Cardiac fibroblast (primary cell): ENCODE measurements around the gene MOV10L1.
A peak's percentile ranks its signal among the peaks of the same experiment; 100 is the strongest.

ENCODE experiments used
- DNase-seq, 2 donors: peaks; one replicate each; pipeline versions ENCODE4 v3.0.0 to v3.0.0-alpha.2; 2010; ENCODE audit warnings: low read depth in 2 of 2
- H3K4me3 ChIP-seq, 2 donors: replicated peaks in 1 of 2; 1 replicate in 1 of 2; 2 replicates in 1 of 2; pipeline ENCODE4 v1.5.1; 2011; ENCODE audit warnings: low read depth in 2 of 2, low read length in 2 of 2, mild to moderate bottlenecking in 2 of 2, moderate library complexity in 1 of 2
- TF ChIP-seq, protein P1 (sequence below): IDR thresholded peaks from one replicate; pipeline ENCODE4 v1.5.1; 2011; ENCODE audit warnings: low read depth, mild to moderate bottlenecking, low read length, inconsistent platforms

The MOV10L1 gene

DNA sequence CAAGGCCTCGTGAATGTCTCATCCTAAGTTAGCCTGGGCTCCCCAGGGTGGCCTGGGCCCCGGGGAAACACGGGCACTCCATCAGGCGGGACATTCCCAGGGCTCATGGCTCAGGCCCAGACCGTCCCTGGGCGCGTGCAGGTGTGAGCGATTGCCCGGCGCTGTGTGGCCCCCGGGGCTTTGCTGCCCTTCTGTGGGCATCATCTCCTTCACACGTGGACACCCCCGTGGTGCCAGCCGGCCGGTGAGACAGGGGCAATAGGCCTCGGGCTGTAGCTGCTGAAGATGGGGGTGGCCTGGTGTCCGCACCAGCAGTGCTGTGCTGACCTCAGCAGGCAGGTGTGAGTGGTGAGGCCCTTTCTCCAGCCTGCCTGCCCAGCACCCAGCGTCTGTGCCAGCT lies 106.5 kb downstream of the MOV10L1 start:
- DNase-seq, result no peak
- no peak overlapping the region for H3K4me3 ChIP-seq
- TF ChIP-seq, protein P1, sequence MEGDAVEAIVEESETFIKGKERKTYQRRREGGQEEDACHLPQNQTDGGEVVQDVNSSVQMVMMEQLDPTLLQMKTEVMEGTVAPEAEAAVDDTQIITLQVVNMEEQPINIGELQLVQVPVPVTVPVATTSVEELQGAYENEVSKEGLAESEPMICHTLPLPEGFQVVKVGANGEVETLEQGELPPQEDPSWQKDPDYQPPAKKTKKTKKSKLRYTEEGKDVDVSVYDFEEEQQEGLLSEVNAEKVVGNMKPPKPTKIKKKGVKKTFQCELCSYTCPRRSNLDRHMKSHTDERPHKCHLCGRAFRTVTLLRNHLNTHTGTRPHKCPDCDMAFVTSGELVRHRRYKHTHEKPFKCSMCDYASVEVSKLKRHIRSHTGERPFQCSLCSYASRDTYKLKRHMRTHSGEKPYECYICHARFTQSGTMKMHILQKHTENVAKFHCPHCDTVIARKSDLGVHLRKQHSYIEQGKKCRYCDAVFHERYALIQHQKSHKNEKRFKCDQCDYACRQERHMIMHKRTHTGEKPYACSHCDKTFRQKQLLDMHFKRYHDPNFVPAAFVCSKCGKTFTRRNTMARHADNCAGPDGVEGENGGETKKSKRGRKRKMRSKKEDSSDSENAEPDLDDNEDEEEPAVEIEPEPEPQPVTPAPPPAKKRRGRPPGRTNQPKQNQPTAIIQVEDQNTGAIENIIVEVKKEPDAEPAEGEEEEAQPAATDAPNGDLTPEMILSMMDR, result no peak

GRCh38 chr22:50197000-50197800 lies 107.4 kb downstream of the MOV10L1 start:
- H3K4me3 ChIP-seq, result no peak overlapping the region
- TF ChIP-seq, protein P1, result no peak
- DNase-seq, result no peak

DNA sequence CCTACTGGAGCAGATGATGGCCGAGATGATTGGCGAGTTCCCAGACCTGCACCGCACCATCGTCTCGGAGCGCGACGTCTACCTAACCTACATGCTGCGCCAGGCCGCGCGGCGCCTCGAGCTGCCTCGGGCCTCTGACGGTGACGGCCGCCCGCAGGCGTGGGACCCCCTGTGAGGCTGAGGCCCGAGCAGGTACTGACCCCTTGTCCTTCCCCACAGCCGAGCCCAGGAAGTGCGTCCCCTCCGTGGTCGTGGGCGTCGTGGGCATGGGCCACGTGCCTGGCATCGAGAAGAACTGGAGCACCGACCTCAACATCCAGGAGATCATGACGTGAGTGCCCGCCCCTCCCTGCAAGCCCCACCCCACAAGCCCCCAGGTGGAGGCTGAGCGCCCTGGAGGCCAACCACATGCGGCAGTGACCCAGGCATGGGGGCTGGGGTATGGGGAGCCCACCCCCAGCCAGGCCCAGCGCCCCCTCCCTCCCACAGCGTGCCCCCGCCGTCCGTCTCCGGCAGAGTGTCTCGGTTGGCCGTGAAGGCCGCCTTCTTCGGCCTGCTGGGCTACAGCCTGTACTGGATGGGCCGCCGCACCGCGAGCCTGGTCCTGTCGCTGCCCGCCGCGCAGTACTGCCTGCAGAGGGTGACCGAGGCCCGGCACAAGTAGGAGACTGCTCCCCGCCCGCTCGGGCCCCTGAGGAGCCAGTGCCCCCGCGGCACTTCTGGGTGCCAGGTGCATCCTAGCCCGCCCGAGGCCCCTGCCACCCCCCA lies 108.2 kb downstream of the MOV10L1 start:
- TF ChIP-seq, protein P1, result no peak
- no peak for DNase-seq
- H3K4me3 ChIP-seq, result no peak overlapping the region

DNA sequence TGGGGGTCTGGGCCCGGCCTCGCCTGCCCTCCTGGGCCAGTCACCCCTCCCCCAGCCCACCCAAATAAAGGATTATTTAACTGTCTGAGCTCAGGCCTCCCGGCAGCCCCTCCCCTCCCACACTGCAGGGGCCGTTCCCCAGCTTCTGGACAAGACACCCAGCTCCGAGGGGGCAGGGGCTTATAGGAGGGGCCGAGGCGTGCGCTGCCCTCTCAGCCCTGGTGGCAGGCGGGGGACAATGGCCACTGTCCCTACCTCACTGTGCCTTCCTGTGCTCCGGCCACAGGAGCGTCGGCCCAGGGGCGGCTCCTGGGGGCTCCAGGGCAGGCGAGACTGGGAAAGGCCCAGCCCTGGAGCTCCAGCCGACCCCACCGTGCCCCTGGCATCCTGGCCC lies 108.8 kb downstream of the MOV10L1 start:
- no peak for DNase-seq
- TF ChIP-seq, protein P1, result no peak
- H3K4me3 ChIP-seq, result no peak overlapping the region

GRCh38 chr22:50199251-50199721 lies 109.5 kb downstream of the MOV10L1 start:
- TF ChIP-seq, protein P1, result no peak
- no peak overlapping the region for H3K4me3 ChIP-seq
- no peak for DNase-seq

GRCh38 chr22:50199829-50200460 lies 110.1 kb downstream of the MOV10L1 start:
- TF ChIP-seq, protein P1, result no peak
- peak overlapping the region; percentile 54 to 70 for H3K4me3 ChIP-seq
- DNase-seq, result no peak
